HG03442 (cell line): Measurements from ENCODE around the gene ADAMTSL3.
A peak's percentile ranks its signal among the peaks of the same experiment; 100 is the strongest.

Source experiments
- ATAC-seq: cut with Tn5 transposase; IDR thresholded peaks from one replicate; pipeline ENCODE4 v1.9.1; 2021; ENCODE audit warnings: mild to moderate bottlenecking, moderate library complexity; ENCODE audit not compliant: unreplicated experiment

ADAMTSL3 gene

GRCh38 chr15:83918011-83918410 is 264.1 kb downstream of the ADAMTSL3 start:
- ATAC-seq = no peak

- peak; percentile 80 for ATAC-seq
Observed at GRCh38 chr15:83919319-83919830, 265.5 kb downstream of the ADAMTSL3 start.

GRCh38 chr15:83919978-83920510 is 266.1 kb downstream of the ADAMTSL3 start:
- ATAC-seq = no peak

GRCh38 chr15:83922649-83923294 is 268.8 kb downstream of the ADAMTSL3 start:
- ATAC-seq = no peak

GRCh38 chr15:83926116-83926515 is 272.2 kb downstream of the ADAMTSL3 start:
- no peak for ATAC-seq

- peak; percentile 24 for ATAC-seq
Observed at GRCh38 chr15:83927704-83928391, 273.9 kb downstream of the ADAMTSL3 start.

- peak; percentile 77 for ATAC-seq
Observed at GRCh38 chr15:83928392-83928734, 274.4 kb downstream of the ADAMTSL3 start.

GRCh38 chr15:83928878-83929418 is 275.0 kb downstream of the ADAMTSL3 start:
- ATAC-seq = peak; percentile 49

- no peak for ATAC-seq
Observed at GRCh38 chr15:83929619-83930018, 275.7 kb downstream of the ADAMTSL3 start.

GRCh38 chr15:83930392-83931212 is 276.7 kb downstream of the ADAMTSL3 start:
- ATAC-seq = no peak

GRCh38 chr15:83935774-83936173 is 281.9 kb downstream of the ADAMTSL3 start:
- no peak for ATAC-seq

- no peak for ATAC-seq
Observed at GRCh38 chr15:83940136-83940535, 286.2 kb downstream of the ADAMTSL3 start.

GRCh38 chr15:83943043-83943442 is 289.1 kb downstream of the ADAMTSL3 start:
- no peak for ATAC-seq

GRCh38 chr15:83943849-83944404 is 290.0 kb downstream of the ADAMTSL3 start:
- no peak for ATAC-seq

GRCh38 chr15:83947156-83947555 is 293.2 kb downstream of the ADAMTSL3 start:
- no peak for ATAC-seq

GRCh38 chr15:83954506-83954905 is 300.6 kb downstream of the ADAMTSL3 start:
- no peak for ATAC-seq

GRCh38 chr15:83955806-83956265 is 301.9 kb downstream of the ADAMTSL3 start:
- peak; percentile 97 for ATAC-seq

GRCh38 chr15:83956887-83957286 is 303.0 kb downstream of the ADAMTSL3 start:
- ATAC-seq = no peak

GRCh38 chr15:83959477-83959876 is 305.6 kb downstream of the ADAMTSL3 start:
- ATAC-seq = no peak

GRCh38 chr15:83960192-83960829 is 306.4 kb downstream of the ADAMTSL3 start:
- ATAC-seq = no peak
